ENCODE data around the gene REC8. TPM values are rescaled to one million over a fixed set of nuclear protein-coding genes. Genes with fewer than 3 reads are reported as not detected.

REC8 gene
- total RNA-seq, 1 experiment from 2014 or later: 6.1 TPM

- Mint-ChIP-seq H3K27me3 (ENCODE audit: insufficient read depth, unreplicated experiment) (no peaks in the 10 kb centered on the region), H3K27ac (ENCODE audit: low read depth, unreplicated experiment) (peak overlapping the region; percentile 71), H3K36me3 (ENCODE audit: insufficient read depth, unreplicated experiment) (peaks cover 2% of the 10 kb centered on the region), H3K4me1 (ENCODE audit: insufficient read depth, unreplicated experiment) (peaks cover 31% of the 10 kb centered on the region), H3K9me3 (ENCODE audit: unreplicated experiment) (no peaks in the 10 kb centered on the region), H3K4me3 (ENCODE audit: unreplicated experiment) (no peak overlapping the region)
- POLR2A ChIA-PET: interaction anchor here (0.7 to 12.5 kb wide), 4 partner anchors 9 to 16 kb away, joined by 3 to 252 read pairs (median 5); partner anchors contain the start of genes DCAF11, EMC9 and NRL
- CTCF ChIA-PET: interaction anchor here (0.5 to 1.5 kb wide), 6 partner anchors 18 to 941 kb away, joined by 3 to 5 read pairs (median 3); partner anchors contain the start of gene DCAF11
- peak; percentile 66 for DNase-seq (ENCODE audit: unreplicated experiment)
- no TSS peak for BruUV-seq (replicated peaks)
- intact Hi-C loops (cut with micrococcal nuclease): no loop called here
- TF ChIP-seq CTCF (IDR thresholded peaks at IDR 0.05; ENCODE audit: unreplicated experiment): no peak
These were observed 39.7 kb upstream of the REC8 start for GRCh38 chr14:24132061-24132685.

- TF ChIP-seq CTCF (IDR thresholded peaks at IDR 0.05; ENCODE audit: unreplicated experiment): no peak
- ChIA-PET POLR2A (interaction anchor here (0.7 to 12.5 kb wide), 4 partner anchors 8 to 17 kb away, joined by 3 to 252 read pairs (median 5); partner anchors contain the start of genes DCAF11, EMC9 and NRL), CTCF (interaction anchor here (0.5 to 1.5 kb wide), 7 partner anchors 15 to 942 kb away, joined by 3 to 5 read pairs (median 3); partner anchors contain the start of gene DCAF11)
- no TSS peak for BruUV-seq (replicated peaks)
- no peaks in the 10 kb centered on the region for H3K9me3 Mint-ChIP-seq (ENCODE audit: unreplicated experiment)
- peaks cover 9% of the 10 kb centered on the region for H3K36me3 Mint-ChIP-seq (ENCODE audit: insufficient read depth, unreplicated experiment)
- DNase-seq (ENCODE audit: unreplicated experiment): no peak
- peak overlapping the region; percentile 71 for H3K27ac Mint-ChIP-seq (ENCODE audit: low read depth, unreplicated experiment)
- peaks cover 36% of the 10 kb centered on the region for H3K4me1 Mint-ChIP-seq (ENCODE audit: insufficient read depth, unreplicated experiment)
- H3K27me3 Mint-ChIP-seq (ENCODE audit: insufficient read depth, unreplicated experiment): no peaks in the 10 kb centered on the region
- H3K4me3 Mint-ChIP-seq (ENCODE audit: unreplicated experiment): no peak overlapping the region
- intact Hi-C loops (cut with micrococcal nuclease): no loop called here
These were observed 38.9 kb upstream of the REC8 start for GRCh38 chr14:24132976-24133375.

- Mint-ChIP-seq H3K36me3 (ENCODE audit: insufficient read depth, unreplicated experiment) (peaks cover 16% of the 10 kb centered on the region), H3K4me1 (ENCODE audit: insufficient read depth, unreplicated experiment) (peaks cover 36% of the 10 kb centered on the region), H3K4me3 (ENCODE audit: unreplicated experiment) (no peak overlapping the region), H3K9me3 (ENCODE audit: unreplicated experiment) (no peaks in the 10 kb centered on the region), H3K27me3 (ENCODE audit: insufficient read depth, unreplicated experiment) (no peaks in the 10 kb centered on the region), H3K27ac (ENCODE audit: low read depth, unreplicated experiment) (no peak overlapping the region)
- TF ChIP-seq CTCF (IDR thresholded peaks at IDR 0.05; ENCODE audit: unreplicated experiment): no peak
- ChIA-PET CTCF (interaction anchor here (0.7 to 1.1 kb wide), 4 partner anchors 14 to 140 kb away, joined by 3 to 10 read pairs (median 6); no protein-coding TSS in a partner anchor), POLR2A (interaction anchor here (0.7 to 12.5 kb wide), 4 partner anchors 17 to 80 kb away, joined by 4 to 252 read pairs (median 10); partner anchors contain the start of genes CHMP4A, DCAF11, NRL and TM9SF1)
- no peak for DNase-seq (ENCODE audit: unreplicated experiment)
- intact Hi-C loops (cut with micrococcal nuclease): no loop called here
- BruUV-seq (replicated peaks): no TSS peak
These were observed 38.1 kb upstream of the REC8 start for GRCh38 chr14:24133735-24134134.

DNA sequence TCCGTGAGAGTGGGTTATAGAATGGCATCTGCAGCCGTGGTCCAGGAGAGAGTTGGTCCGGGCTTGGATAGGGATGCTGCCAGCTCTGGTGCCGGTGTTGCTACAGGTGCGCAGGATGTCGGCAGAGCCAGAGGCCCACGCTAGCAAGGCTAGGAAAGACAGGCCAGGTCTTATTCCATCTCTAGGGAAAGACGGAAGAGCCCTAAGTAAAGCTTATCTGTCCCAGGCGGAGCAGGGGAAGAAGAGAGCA lies 36.4 kb upstream of the REC8 start:
- intact Hi-C loops (cut with micrococcal nuclease): no loop called here
- TF ChIP-seq CTCF (IDR thresholded peaks at IDR 0.05; ENCODE audit: unreplicated experiment): no peak
- Mint-ChIP-seq H3K27me3 (ENCODE audit: insufficient read depth, unreplicated experiment) (no peaks in the 10 kb centered on the region), H3K9me3 (ENCODE audit: unreplicated experiment) (no peaks in the 10 kb centered on the region), H3K4me3 (ENCODE audit: unreplicated experiment) (peak overlapping the region; percentile 75), H3K27ac (ENCODE audit: low read depth, unreplicated experiment) (peak overlapping the region; percentile 14), H3K4me1 (ENCODE audit: insufficient read depth, unreplicated experiment) (peaks cover 42% of the 10 kb centered on the region), H3K36me3 (ENCODE audit: insufficient read depth, unreplicated experiment) (peaks cover 26% of the 10 kb centered on the region)
- no TSS peak for BruUV-seq (replicated peaks)
- POLR2A ChIA-PET: interaction anchor here (0.7 to 12.5 kb wide), 14 partner anchors 8 to 1306 kb away, joined by 3 to 252 read pairs (median 10); partner anchors contain the start of genes DCAF11, IPO4, IRF9 and MRPL52
- CTCF ChIA-PET: interaction anchor here (0.7 to 1.8 kb wide), 8 partner anchors 10 to 108 kb away, joined by 3 to 9 read pairs (median 4); partner anchors contain the start of genes IRF9 and PSME2
- DNase-seq (ENCODE audit: unreplicated experiment): no peak
